ENCODE measurements around the gene IFNGR1.
A peak's percentile ranks its signal among the peaks of the same experiment; 100 is the strongest.

The IFNGR1 gene

DNA sequence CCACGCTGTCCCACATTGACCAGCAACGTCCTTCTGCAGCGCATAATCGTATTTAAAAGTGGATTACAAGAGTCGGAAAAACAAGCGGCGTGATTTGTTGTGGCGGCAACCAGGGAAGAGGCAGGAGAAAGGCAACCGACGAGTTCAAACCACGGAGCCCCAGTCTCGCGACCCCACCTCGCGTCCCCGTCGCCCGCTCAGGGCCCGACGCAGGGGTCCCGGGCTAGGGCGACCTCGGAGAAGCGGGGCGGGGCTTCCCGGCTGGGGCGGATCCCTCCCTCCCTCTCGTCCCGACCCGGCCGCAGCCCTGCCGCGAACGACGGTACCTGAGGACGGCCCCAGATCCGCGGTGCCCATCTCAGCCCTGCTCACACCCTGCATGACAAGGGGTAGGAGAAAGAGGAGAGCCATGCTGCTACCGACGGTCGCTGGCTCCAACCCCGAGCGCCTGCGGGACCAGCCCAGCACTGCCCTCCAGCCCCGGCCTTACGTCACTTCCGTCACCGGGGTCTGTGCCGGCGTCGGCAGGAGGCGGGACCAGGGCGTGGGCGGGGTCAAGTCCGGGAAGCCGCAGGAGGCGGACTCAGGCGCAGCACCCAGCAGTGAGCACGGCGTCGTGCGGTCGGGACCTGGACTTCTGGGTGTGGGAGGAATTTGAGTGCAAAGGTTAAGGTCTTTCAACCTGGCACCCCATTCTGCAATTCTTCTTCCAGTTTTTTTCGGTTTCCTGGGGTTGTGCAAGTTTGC, at the start of gene IFNGR1:
TSS of gene IFNGR1 (minus strand) at position 469 of the 747 bp plus-strand sequence. CDS start at position 411, 58 bp downstream.
- peak within 1 kb of the TSS; percentile 98 for H3K27ac ChIP-seq
- TF ChIP-seq, protein P1, sequence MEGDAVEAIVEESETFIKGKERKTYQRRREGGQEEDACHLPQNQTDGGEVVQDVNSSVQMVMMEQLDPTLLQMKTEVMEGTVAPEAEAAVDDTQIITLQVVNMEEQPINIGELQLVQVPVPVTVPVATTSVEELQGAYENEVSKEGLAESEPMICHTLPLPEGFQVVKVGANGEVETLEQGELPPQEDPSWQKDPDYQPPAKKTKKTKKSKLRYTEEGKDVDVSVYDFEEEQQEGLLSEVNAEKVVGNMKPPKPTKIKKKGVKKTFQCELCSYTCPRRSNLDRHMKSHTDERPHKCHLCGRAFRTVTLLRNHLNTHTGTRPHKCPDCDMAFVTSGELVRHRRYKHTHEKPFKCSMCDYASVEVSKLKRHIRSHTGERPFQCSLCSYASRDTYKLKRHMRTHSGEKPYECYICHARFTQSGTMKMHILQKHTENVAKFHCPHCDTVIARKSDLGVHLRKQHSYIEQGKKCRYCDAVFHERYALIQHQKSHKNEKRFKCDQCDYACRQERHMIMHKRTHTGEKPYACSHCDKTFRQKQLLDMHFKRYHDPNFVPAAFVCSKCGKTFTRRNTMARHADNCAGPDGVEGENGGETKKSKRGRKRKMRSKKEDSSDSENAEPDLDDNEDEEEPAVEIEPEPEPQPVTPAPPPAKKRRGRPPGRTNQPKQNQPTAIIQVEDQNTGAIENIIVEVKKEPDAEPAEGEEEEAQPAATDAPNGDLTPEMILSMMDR (conservative IDR thresholded peaks at IDR 0.05) = no peak

DNA sequence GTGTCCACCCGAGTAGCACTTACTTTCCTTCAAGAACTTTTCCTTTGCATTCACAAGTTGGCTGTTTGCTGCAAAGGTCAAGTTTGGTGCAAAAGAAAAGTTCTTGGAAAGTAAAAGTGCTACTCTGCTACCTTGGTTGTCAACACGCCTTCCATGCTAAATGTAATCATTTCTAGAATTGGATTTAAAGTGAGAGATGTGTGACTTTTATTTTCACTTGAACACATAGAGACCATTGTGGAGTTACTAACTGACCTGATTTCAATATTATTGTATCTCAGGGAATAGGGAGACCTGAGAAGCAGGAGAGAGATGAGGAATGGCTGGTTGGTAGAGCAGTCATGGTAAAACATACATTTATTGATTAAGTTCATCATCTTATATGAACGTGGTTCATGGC, 49.7 kb upstream of the IFNGR1 start:
- H3K27ac ChIP-seq = no peak overlapping the region
- TF ChIP-seq, protein P1 (conservative IDR thresholded peaks at IDR 0.05) = no peak

DNA sequence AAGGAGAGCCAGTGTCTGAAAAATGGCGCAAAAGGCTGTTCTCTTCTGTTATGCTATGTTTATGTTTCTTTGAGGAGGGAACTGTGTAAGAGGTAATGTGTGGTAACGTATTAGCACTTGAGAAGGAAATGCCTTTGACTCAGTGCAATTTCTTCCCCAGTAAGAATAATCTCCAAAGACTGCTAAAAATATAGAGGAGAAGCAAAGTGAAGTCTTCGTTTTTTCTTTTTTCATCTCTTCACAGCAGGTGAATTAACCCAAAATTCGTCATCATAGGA, 47.1 kb upstream of the IFNGR1 start:
- TF ChIP-seq, protein P1 (conservative IDR thresholded peaks at IDR 0.05) = no peak

DNA sequence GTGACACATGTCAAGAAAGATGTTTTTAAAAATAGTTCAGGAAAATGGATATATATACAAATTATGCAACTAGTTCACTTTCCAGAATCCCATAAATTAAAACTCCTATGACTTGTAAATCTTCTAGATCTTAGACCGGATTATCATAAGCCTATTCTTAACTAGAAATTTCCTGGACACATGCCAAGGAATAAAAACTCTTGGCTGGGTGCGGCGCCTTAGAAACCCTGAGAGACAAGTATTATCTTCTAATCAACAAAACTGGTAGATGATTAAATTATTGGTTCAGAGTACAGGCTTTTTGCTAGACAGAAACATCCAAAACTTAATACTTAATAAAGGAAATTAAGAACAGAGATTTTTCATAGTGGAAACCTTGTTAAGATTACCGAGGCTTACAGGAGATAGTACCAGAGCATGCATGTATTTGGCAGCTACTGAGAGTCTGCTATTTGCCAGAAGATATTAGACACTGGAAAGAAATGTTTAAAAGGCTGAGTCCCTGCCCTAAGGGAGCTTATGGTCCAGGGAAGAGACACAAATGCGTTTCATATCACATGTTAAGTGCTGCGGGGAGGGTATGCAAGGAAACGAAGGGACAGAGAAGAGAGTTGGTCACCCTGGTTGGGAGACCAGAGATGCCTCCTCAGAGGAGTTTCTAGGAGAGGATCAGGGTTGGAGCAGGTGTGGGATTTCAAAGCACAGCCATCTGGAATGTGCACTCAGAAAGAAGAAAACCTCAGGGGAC, 46.5 kb upstream of the IFNGR1 start:
- peak overlapping the region; percentile 80 for H3K27ac ChIP-seq
- TF ChIP-seq, protein P1 (conservative IDR thresholded peaks at IDR 0.05) = no peak

More for the DNA sequence above, 47.1 kb upstream of the IFNGR1 start:
- H3K27ac ChIP-seq = peak overlapping the region; percentile 80

DNA sequence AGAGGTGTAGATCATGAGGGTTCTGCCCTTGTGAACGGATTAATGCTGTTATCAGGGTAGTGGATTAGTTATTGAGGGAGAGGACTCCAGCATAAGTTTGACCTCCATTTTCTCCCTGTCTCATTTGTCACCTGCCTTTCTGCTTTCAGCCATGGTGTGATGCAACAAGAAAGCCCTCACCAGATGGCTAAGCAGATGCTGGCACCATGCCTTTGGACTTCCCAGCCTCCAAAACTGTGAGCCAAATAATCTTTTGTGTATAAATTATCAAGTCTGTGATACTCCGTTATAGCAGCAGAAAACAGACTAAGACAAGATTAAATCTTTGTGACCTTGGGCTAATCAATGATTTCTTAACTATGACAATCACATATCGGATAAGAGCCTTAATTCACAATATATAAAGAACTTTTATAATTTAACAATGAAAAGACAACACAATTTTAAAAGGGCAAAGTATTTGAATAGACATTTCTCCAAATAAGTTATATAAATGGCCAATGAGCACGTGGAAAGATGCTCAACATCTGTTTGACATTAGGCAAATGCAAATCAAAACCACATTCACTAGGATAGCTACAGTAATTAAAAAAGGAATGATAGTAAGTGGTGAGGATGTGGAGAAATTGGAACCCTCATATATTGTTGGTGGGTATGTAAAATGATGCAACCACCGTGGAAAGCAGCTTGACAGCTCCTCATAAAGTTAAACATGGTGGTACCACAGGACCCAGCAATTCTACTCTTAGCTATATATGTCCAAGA, 45.3 kb upstream of the IFNGR1 start:
- TF ChIP-seq, protein P1 (conservative IDR thresholded peaks at IDR 0.05) = no peak
- H3K27ac ChIP-seq = peak overlapping the region; percentile 80; the same call in 1 of the 2 replicates

DNA sequence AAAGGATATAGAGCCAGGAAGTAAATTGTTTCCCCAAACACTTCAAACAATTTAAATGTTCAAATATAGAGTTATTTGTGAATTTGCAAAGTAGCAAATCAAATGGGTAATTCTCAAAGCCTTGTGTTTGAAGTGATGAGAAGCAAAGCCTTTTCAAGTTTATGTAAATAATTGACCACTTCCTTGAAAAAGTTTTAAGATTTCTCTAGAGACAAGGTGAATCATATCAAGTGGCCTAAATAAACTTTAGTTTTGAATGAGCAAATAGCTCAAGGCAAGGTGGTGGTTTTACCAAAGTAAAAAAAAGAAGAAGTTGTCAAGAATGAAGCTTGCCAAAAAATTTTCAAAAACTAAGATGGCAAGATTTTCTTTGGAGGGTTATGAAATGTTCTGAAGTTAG, 42.6 kb upstream of the IFNGR1 start:
- H3K27ac ChIP-seq = no peak overlapping the region
- TF ChIP-seq, protein P1 (conservative IDR thresholded peaks at IDR 0.05) = no peak

DNA sequence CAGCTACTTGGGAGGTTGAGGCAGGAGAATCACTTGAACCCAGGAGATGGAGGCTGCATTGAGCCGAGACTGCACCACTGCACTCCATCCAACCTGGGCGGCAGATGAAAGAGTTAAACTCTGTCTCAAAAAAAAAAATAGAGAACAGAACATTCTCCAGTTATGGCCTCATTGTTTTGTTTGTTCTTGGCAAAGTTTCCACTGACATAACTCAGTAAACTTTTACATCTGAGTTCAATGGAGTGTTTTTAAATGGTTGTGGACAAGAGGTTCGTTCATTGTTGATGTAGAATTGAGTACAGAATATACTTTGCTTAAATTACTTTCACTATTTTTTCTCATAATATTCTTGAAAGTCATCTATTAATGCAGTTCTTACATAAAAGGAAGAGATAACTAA, 42.2 kb upstream of the IFNGR1 start:
- H3K27ac ChIP-seq = no peak overlapping the region
- TF ChIP-seq, protein P1 (conservative IDR thresholded peaks at IDR 0.05) = no peak

All from VCaP (cell line).